Activated CD4-positive, alpha-beta T cell treated with anti-CD3 and anti-CD28 coated beads, Interleukin-2, amount 50 U/mL, for 24 hours (primary cell): ENCODE data around the gene CLN3.
"Not testable (repeated sequence)": the region's sequence is repeated elsewhere in the genome, so short reads cannot be mapped to it uniquely, and the experiment has no call there.

Source experiments
- DNase-seq, 2 donors: peaks; one replicate each; pipeline ENCODE4 v3.0.0-alpha.2; 2020; ENCODE audit warnings: low read depth in 1 of 2, low spot score in 1 of 2

CLN3 gene

DNA sequence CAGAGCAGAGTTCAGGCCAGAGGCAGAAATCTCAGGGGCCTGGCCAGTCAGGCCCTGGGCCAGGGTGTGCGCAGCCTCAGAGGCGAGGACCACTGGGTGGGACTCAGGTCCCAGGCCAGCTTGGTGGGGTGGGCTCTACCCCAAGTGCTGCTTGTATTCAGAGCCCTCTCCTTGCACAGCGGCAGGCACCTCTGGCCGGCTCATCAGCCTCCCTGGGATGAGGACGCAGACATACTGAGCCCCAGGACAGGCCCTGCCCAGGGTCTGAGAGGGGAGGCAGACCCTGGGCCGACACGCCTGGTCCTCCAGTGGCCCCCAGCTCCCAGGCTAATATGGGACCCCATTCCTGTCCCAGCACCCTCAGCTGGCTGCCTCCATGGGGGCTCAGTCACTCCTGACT, 22.4 kb upstream of the CLN3 start:
- DNase-seq, result no peak

DNA sequence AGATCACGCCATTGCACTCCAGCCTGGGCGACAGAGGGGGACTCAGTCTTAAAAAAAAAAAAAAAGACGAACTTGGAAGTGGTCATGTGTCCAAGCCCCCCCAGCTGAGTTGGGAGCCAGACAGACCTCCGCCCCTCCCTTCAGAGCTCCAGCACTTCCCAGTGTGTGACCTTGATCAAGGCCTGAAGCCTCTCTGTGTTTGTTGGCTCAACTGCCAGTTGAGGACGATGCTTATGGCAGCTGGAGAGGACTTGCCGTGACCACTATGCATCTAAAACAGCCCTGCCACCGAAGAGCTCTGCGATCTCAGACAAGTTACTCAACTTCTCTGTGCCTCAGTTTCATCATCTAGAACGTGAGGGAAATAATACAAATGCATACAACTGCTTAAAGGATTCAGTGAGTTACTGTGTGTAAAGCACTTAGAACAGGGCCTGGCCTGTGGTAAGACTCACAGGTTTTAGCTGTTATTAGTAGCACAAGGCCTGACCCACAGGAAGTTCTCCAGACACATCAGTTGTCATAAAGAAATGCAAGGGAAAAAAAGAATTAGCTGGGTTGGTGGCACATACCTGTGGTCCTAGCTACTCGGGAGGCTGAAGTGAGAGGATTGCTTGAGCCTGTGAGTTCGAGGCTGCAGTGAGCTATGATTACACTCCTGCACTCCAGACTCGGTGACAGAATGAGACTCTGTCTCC, 21.8 kb upstream of the CLN3 start:
- no peak for DNase-seq

DNA sequence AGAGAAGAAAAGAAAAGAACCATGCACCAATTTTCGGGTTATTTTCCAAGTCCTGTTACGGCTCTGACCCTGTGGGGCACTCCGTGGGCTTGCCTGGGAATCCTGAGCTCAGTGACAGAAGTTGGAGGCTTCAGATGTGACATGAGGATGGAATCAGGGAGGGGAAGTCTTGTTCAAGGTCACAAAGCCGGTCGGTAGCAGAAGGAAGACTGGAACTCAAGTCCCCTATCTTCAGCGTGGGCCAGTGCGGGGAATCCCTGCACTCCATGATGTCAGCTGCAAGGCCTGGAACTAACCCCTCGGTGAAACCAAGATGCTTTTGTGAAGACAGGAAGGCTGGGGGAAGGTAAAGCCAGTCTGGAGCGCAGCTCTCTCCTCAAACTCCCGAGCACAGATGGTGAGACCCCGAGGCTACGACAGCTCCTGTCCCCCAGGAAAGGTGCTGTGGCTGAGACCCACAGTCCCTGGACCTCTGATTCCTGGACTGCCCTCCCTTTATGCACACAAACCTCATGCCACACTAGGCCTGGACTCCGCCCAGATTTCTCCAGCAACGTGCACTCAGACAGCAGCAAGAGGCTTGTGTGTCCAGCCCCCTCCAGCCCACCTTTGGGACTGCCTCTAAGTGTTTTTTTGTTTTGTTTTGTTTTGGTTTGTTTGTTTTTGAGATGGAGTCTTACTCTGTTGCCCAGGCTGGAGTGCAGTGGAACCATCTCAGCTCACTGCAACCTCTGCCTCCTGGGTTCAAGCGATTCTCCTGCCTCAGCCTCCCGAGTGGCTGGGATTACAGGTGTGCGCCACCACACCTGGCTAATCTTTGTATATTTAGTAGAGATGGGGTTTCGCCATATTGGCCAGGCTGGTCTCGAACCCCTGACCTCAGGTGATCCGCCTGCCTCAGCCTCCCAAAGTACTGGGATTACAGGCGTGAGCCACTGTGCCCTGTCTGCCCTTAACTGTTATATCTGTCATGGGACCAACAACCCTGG, 20.2 kb upstream of the CLN3 start:
- no peak for DNase-seq

DNA sequence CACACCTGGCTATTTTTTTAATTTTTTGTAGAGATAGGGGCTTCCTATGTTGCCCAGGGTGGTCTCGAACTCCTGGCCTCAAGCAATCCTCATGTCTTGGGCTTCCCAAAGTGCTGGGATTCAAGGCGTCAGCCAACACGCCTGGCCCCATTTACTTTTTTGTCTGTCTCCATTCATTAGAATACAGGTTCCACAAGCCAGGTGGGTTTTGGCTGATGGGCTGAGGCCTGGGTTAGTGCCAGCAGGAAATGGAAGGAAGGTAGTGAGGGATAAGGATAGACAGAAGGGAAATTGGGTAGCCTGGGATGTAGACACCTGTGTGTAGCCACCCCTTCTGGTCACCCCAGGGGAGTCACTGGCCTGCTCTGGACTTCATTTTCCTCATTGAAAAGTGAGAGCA, 19.2 kb upstream of the CLN3 start:
- no peak for DNase-seq

DNA sequence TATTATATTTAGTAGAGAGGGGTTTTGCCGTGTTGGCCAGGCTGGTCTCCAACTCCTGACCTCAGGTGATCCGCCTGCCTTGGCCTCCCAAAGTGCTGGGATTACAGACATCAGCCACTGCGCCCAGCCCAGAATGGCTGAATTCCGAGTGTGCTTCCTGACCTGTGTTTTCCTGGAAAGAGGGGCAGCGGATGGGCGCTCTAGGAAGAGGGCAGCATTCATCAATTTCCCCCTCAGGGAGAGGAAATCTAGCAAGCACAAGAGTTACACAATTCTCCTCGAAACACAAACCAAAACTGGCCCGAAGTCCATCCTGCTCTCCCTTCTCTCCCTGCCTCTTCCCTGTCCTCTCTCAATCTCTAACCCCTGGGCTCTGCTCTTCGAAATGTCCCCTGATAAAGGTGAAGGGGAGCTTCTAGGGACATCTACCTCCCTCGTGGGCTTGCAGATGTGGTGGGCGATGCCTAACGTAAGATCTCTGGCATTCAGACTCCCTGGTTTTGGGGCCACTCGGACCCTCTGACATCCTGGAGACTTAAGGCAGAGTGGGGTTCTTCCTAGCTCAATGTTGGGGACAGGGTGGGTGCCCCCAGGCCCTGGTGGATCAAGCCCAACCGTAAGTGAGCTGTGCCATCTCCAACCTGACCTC, 13.7 kb upstream of the CLN3 start:
- DNase-seq, result no peak

DNA sequence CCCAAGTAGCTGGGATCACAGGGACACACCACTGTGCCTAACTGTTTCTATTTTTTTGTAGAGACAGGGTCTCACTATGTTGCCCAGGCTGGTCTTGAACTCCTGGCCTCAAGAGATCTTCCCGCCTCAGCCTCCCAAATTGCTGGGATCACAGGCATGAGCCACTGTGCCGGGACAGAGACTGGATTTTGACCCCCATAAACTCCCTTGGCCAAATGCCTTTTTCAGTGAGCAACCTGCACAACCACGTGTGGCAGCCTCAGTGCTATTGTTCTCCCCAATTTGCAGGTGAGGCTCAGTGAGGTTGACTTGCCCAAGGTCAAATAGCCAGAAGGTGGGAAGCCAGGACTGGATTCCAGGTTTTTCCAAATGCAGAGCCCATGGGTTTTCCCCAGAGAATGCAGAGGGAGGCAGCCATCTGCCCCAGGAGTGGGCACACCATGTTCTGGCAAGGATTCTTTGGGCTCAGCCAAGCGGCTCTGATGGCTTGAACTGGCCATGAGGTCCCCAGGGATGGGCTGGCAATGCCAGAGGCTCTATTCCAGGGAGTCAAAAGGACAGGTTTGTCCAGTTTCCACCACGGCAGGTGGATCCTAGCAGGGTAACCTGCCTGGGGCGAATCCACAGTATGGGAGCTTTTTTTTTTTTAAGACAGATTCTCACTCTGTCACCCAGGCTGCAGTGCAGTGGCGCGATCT, 13.0 kb upstream of the CLN3 start:
- DNase-seq, result no peak

DNA sequence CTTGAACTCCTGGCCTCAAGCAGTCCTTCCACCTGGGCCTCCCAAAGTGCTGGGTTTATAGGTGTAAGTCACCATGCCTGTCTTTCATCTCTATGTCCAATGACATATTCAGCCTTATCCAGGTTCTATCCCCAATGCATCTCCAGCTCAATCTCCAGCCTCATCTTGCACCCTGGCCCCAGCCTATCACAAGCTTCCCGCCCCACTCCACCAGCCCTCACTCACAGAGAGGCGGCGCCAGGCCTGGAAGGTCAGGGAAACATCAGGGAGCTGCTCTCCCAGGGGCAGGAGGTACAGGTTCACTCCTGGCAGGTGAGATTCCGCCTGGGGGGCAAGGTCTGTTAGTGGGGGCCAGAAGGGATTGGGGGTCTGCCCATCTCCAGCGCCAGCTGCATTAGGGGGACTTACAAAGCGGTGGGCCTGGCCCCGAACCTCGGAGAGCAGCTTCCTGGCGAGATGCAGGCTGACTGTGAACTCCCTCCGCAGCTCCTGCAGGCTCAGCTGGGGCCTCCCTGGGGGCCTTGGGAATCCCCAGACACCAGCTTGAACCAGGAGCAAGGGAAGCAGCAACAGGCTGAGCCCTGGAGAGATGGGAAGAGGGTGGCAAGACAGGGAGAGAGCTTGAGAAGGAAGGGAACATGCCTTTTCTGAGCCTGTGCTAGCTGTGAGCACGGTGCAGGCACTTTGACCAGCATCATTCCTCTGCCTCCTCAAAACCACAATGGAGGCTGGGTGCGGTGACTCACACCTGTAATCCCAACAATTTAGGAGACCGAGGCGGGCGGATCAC, 11.8 kb upstream of the CLN3 start:
- DNase-seq, result no peak

DNA sequence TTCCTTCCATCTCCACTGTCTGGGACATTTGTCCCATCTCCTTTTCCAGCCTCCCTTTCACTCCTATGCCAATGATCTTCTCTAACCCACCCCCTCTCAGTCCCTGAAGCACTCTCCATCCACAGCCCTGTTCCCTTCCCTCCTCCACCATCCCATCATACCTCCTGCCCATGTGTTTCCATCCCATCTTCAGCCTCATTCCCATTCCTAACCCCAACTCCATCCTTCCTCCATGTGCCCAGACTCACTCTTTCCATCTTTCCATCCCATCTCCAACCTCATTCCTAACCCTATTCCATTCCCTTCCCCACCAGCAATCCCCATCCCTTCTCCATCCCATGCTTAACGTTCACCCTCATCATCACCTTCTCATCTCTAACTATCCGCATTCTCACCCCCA, 10.4 kb upstream of the CLN3 start:
- DNase-seq, result no peak

DNA sequence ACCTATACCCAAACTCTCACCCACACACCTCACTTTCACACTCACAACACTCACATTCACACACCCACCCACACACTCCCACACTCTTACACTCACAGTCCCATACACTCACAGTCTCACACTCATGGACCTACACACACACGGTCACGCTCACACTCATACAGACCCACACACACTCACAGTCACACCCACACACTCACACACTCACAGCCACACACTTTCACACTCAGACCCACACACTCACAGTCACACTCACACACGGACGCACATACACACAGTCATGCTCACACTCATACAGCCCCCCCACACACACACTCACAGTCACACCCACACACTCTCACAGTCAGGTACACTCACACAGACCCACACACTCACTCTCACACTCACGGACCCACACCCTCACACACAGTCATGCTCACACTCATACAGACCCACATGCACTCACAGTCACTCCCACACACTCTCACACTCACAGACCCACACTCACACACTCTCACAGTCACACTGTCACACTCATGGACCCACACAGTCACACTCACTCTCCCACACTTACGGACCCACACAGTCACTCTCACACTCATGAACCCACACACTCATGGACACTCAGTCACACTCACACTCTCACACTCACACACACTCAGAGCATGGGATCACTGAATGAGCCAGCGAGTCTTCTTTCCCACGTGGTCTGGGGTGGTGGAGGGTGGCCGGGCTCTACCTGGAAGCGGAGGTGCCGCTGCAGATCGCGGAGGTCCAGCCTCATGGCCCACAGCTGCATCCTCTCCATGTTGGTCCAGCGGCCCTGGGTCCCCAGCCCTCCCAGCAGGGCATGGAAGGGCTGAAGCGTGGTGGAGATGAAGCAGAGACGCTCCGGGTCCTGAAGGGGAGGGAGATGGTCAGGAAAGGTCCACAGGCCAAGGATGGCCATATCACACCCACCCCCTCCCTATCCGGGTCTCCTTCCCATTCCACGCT, 9.7 kb upstream of the CLN3 start:
- no peak for DNase-seq

DNA sequence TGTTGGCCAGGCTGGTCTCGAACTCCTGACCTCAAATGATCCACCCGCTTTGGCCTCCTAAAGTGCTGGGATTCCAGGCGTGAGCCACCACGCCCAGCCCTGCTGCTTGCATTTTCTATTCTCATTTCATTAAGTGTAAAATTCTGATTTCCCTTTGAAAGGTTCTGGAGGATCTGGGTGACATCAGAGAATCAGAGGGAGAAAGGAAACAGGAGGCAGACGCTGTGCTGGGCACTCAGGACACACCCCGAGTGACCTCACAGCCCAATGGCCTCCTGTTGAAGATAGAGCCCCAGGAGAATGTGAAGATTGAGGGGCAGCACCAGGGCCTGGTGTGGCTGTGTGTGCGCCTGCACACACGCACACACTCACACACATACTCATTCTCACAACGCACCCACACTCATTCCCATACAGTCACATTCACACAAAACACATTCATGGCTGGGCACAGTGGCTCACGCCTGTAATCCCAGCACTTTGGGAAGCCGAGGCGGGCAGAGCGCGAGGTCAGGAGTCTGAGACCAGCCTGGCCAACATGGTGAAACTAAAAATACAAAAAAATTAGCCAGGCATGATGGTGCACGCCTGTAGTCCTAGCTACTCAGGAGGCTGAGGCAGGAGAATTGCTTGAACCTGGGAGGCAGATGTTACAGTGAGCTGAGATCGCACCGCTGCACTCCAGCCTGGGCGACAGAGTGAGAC, 8.8 kb upstream of the CLN3 start:
- DNase-seq, result not testable (repeated sequence)

DNA sequence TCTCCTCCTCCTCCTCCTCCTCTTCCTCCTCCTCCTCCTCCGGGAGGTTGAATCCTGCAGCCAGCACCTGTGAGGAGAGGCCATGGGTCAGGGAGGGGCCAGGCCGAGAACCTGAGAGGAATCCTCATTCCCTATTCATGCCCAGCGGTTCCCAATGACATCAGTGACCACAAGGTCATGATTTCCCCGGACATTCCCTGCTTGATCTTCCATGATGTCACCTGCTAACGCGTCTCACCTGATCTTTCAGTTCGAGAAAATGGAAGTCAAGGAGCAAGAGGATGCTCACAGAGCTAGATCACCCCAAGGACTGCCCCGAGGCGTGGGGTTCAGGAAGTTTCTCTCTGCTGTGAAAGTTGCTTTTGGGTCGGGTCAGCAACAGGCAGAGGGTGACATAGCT, 8.0 kb upstream of the CLN3 start:
- DNase-seq, result no peak

DNA sequence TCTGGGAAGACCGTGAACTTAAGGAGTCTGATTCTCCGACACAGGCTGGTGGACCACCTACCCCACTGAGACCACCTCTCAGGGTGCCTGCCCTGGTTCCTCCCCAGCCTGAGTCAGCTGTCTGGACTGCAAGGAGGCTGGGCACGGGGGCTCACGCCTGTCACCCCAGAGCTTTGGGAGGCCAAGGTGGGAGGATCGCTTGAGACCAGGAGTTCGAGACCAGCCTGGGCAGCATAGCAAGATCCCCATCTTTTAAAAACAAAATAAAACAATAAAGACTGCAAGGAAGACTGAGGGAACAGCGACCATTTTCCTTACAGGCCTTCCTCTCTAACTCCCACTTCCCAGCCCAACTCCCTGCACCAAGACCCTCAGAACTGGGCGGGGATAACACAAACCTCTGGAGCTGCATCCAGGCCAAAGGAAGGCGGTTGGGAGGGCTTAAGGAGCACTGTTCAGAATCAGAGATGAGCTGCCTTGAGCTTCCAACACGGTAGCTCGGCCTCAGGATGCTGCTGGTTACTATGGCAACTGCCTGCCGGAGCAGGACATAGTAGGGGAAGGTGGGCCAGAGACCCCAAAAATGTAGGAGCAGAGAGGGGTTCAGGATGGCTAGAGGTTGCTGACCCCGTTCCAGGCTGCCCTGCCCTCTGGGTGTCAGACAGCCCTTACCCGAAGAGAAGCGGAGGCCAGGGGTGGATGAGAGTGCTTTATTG, 7.0 kb upstream of the CLN3 start:
- DNase-seq, result no peak

DNA sequence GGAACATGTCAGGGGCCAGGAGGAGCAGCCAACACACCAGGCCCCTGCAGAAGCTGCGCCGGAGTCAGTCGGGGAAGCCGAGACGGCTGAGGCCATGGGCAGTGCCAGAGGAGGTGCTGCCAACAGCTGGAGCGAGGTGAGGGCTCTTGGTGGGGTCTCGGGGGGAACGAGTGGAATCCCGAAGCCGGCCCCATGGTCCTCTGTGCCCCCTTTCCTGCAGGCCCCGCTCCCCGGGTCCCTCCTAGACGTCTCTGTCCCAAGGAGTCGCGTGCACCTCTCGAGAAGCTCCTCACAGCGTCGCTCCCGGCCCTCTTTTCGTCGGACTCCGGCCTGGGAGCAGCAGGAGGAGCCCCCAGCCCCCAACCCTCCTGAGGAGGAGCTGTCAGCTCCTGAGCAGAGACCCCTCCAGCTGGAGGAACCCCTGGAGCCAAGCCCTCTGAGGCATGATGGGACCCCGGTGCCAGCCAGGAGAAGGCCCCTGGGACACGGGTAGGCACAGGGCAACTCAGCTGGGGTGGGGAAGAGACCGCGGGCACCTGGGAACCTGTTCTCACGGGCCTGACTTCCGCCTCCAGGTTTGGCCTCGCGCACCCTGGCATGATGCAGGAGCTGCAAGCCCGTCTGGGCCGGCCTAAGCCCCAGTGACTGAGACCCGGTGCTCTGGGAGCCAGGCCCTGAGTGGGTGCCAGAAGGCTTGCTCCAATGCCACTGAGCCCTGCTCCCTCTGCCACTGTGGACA, 6.2 kb upstream of the CLN3 start:
- no peak for DNase-seq

DNA sequence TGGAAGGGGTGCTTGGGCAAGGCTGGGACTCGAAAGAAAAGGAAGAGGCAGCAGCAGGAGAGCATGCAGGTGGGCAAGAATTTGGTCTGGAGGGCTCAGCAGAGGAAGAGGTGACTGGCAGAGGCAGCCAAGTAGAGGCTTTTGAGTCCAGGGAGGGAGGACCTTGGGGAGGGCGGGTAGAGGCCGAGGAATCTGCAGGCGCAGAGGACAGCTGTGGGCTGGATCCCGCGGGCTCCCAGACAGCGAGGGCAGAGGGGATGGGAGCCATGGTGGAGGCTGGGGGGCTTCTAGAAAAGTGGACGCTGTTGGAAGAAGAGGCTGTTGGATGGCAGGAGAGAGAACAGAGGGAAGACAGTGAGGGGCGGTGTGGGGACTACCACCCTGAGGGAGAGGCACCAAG, 5.5 kb upstream of the CLN3 start:
- no peak for DNase-seq

DNA sequence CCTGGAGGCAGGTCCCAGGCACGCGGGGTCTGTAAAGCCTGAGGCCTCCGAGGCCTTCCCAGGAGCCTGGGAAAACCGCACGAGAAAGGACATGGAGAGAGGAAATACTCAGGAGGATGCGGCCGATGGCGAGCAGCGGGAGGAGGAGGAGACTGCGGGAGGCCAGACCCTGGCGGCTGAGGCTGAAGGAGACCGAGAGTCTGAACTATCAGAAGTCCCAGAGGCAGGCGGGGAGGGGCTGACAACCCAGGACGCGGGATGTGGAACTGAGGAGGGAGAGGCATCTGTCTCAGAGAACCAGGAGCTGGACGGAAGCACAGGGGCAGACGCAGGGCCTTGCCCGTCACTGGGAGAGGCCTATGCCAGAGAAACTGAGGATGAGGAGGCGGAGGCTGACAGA, 5.0 kb upstream of the CLN3 start:
- DNase-seq, result no peak

DNA sequence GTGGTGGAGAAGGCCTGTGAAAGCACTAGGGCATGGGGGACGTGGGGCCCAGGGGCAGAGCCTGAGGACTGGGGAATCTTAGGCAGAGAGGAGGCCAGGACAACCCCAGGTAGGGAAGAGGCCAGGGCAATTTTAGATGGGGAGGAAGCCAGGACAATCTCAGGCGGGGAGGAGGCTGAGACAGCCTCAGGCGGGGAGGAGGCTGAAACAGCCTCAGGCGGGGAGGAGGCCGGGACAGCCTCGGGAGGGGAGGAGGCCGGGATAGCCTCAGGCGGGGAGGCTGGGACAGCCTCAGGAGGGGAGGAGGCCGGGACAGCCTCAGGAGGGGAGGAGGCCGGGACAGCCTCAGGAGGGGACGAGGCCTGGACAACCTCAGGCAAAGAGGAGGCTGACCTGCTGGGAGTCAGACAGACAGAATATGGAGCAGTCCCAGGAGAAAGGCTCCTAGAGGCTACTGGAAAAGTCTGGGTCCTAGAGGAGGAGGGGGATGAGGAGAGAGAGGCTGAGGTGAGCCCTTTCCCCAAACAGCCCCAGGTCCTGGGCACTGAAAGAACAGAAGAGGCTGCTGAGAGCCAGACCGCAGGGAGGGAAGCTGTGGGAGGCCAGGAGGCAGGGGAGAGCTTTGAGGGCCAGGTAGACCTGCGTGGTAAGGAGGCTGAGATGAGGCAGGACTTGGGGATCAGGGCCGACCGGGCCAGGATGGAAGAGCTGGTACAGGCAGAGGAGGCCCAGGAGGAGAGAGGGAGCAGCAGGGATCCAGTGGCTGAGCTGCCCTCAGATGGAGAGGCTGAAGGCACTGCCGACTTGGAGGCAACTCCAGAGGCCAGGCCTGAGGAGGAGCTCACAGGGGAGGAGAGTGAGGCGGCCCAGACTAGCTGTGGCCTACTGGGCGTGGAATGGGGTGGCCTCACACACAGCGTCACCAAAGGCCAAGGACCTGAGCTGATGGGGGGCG, 4.2 kb upstream of the CLN3 start:
- DNase-seq, result no peak
